GM19324 (cell line): ENCODE results near the gene APMAP.
"Not testable (repeated sequence)": the region's sequence is repeated elsewhere in the genome, so short reads cannot be mapped to it uniquely, and the experiment has no call there.

ENCODE experiments used
- ATAC-seq: cut with Tn5 transposase; IDR thresholded peaks from one replicate; pipeline ENCODE4 v1.9.1; 2021; ENCODE audit warnings: mild to moderate bottlenecking, moderate library complexity; ENCODE audit not compliant: unreplicated experiment, low FRiP score

The APMAP gene

GRCh38 chr20:24937579-24937978 lies 55.0 kb downstream of the APMAP start:
- ATAC-seq: no peak

GRCh38 chr20:24936526-24937407 lies 55.8 kb downstream of the APMAP start:
- ATAC-seq: no peak

- ATAC-seq: no peak
Measured at GRCh38 chr20:24935766-24936525, 56.6 kb downstream of the APMAP start.

GRCh38 chr20:24935140-24935539 lies 57.4 kb downstream of the APMAP start:
- no peak for ATAC-seq

DNA sequence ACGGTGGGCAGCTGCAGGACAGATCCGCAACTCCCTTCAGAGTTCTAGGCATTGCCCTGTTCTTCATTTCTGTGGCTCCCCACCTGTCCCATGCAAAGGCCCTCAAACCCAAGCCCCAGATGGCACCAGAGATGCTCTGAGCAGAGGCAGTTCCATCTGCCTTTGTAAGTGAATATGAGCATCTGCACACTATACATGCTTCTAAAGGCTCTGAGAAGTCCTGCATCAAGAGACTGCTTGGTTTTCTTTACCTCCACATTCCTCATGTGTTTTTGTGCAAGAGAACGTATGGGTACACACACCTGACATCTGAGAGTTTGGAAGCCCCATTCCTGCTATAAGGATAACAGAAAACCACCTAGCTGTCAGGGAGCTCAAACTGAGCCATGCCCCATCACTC lies 57.8 kb downstream of the APMAP start:
- ATAC-seq: no peak

- ATAC-seq: no peak
Measured at GRCh38 chr20:24934101-24934661, 58.4 kb downstream of the APMAP start.

GRCh38 chr20:24933266-24933908 lies 59.2 kb downstream of the APMAP start:
- no peak for ATAC-seq

- ATAC-seq: not testable (repeated sequence)
Measured at GRCh38 chr20:24931893-24932292, 60.7 kb downstream of the APMAP start.

DNA sequence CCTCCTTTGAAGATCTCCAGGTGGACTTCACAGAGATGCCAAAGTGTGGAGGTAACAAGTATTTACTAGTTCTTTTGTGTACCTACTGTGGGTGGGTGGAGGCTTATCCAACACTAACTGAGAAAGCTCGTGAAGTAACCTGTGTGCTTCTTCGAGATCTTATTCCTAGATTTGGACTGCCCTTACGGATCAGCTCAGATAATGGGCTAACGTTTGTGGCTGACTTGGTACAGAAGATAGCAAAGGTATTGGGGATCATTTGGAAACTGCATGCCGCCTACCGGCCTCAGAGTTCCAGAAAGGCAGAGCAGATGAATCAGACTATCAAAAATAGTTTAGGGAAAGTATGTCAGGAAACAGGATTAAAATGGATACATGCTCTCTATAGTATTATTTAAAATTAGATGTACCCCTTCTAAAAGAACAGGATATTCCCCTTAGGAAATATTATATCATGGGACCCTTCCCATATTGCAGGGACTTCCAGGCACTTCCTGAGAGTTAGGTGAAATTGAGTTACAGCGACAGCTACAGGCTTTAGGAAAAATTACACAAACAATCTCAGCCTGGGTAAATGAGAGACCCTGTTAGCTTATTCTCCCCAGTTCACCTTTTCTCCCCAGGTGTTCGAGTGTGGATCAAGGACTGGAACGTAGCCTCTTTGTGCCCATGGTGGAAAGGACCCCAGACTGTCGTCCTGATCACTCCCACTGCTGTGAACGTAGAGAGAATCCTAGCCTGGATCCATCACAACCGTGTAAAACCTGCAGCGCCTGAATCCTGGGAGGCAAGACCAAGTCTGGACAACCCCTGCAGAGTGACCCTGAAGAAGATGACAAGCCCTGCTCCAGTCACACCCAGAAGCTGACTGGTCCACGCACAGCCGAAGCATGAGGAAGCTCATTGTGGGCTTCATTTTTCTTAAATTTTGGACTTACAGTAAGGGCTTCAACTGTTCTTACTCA lies 61.5 kb downstream of the APMAP start:
- not testable (repeated sequence) for ATAC-seq

- ATAC-seq: not testable (repeated sequence)
Measured at GRCh38 chr20:24929867-24930723, 62.5 kb downstream of the APMAP start.

DNA sequence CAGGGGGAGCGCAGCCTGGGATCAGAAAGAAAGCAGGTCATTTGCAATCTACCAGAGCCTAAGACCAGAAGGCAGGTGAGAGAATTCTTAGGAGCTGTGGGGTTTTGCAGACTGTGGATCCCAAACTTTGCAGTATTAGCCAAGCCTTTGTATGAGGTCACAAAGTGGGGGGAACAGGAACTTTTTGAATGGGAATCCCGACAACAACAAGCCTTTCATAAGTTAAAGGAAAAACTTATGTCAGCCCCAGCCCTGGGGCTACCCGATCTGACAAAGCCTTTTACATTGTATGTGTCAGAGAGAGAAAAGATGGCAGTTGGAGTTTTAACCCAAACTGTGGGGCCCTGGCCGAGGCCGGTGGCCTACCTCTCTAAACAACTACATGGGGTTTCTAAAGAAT lies 63.3 kb downstream of the APMAP start:
- ATAC-seq: not testable (repeated sequence)

GRCh38 chr20:24920706-24921105 lies 71.8 kb downstream of the APMAP start:
- ATAC-seq: not testable (repeated sequence)

- not testable (repeated sequence) for ATAC-seq
Measured at GRCh38 chr20:24919665-24920064, 72.9 kb downstream of the APMAP start.

GRCh38 chr20:24918579-24919566 lies 73.7 kb downstream of the APMAP start:
- ATAC-seq: no peak

GRCh38 chr20:24917797-24918578 lies 74.6 kb downstream of the APMAP start:
- peak; percentile 60 for ATAC-seq

DNA sequence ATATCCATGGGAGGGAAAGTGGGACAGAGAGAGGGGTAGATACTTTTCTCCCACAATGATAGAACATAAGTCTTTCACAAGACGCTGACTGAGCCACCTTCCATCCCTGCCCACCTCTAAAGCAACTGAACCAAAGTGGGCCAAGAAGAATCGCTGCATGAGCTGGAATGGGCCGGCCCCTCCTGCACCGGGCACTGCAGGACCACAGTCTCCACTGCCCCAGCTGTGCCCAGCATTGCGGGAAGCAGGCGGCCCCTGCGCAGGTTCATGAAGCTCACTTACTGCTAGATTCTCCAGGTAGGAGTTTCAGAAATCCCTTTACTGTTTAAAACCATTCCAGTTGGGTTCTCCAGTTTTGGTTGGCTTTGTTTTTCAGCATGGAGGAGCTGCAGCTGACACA lies 75.5 kb downstream of the APMAP start:
- no peak for ATAC-seq

- ATAC-seq: no peak
Measured at GRCh38 chr20:24916412-24916811, 76.1 kb downstream of the APMAP start.
